ENCODE data around the gene EXTL1.

- TF ChIP-seq REST (IDR thresholded peaks at IDR 0.05; ENCODE audit: low read depth) (no peak), EP300 (IDR thresholded peaks at IDR 0.05; ENCODE audit: borderline replicate concordance) (no peak), TAF1 (IDR thresholded peaks at IDR 0.05; ENCODE audit: low read depth) (no peak), YY1 (IDR thresholded peaks at IDR 0.05; ENCODE audit: low read depth) (no peak), RAD21 (IDR thresholded peaks at IDR 0.05; ENCODE audit: low read depth) (no peak), CREB1 (IDR thresholded peaks at IDR 0.05; ENCODE audit: low read depth) (no peak), NFIC (IDR thresholded peaks at IDR 0.05) (no peak), CEBPB (IDR thresholded peaks at IDR 0.05) (no peak), MAX (IDR thresholded peaks at IDR 0.05) (no peak), FOXM1 (IDR thresholded peaks at IDR 0.05; ENCODE audit: borderline replicate concordance, low read depth) (no peak)
These were observed 10.1 kb downstream of the EXTL1 start for GRCh38 chr1:26031611-26032220.

All from Ishikawa (cell line).